Esophagus muscularis mucosa (tissue), 4 donors: ENCODE measurements around the gene SYNJ2. TPM values are rescaled to one million over a fixed set of nuclear protein-coding genes. Genes with fewer than 3 reads are reported as not detected.

Experiments used
- DNase-seq: peaks from one replicate; pipeline ENCODE4 v3.0.0-alpha.2; 2017; ENCODE audit errors: extremely low spot score
- H3K27ac ChIP-seq, 4 donors: fragments of 200-600 bp; sonication (generic); replicated peaks in 1 of 4; 1 replicate in 3 of 4; 2 replicates in 1 of 4; pipeline ENCODE4 v1.5.1; 2016 to 2019; ENCODE audit warnings: mild to moderate bottlenecking in 1 of 4
- H3K27me3 ChIP-seq, 4 donors: fragments of 200-600 bp; sonication (generic); one replicate each; pipeline versions ENCODE4 v1.5.1 to v1.6.0; 2016 to 2019
- H3K36me3 ChIP-seq, 4 donors: fragments of 200-600 bp; sonication (generic); one replicate each; pipeline ENCODE4 v1.5.1; 2016 to 2019
- H3K4me1 ChIP-seq, 4 donors: fragments of 200-600 bp; sonication (generic); one replicate each; pipeline ENCODE4 v1.5.1; 2016 to 2019
- H3K4me3 ChIP-seq, 4 donors: fragments of 200-600 bp; sonication (generic); 1 replicate in 2 of 4; 2 replicates in 2 of 4; pipeline ENCODE4 v1.5.1; 2016 to 2019; ENCODE audit warnings: mild to moderate bottlenecking in 4 of 4, moderate library complexity in 1 of 4
- H3K9me3 ChIP-seq, 4 donors: fragments of 200-600 bp; sonication (generic); 1 replicate in 3 of 4; 2 replicates in 1 of 4; pipeline ENCODE4 v1.5.1; 2016 to 2019
- EP300 ChIP-seq: sonication (generic); formaldehyde crosslinking; IDR thresholded peaks from one replicate; pipeline ENCODE4 v1.6.1; 2017; ENCODE audit warnings: antibody characterized with exemption
- POLR2A ChIP-seq: fragments of 450-650 bp; IDR thresholded peaks from one replicate; pipeline ENCODE4 v1.6.1; 2017; ENCODE audit warnings: antibody characterized with exemption, moderate library complexity, mild to moderate bottlenecking, low read depth
- POLR2AphosphoS5 ChIP-seq, 2 donors: sonication (generic); formaldehyde crosslinking; IDR thresholded peaks; one replicate each; pipeline ENCODE4 v1.6.1; 2017; ENCODE audit warnings: antibody characterized with exemption in 2 of 2
- WGBS: methylation state at CpG from one replicate; pipeline ENCODE4 v1.1.5; 2018; 5-methylcytosine and 5-hydroxymethylcytosine counted together
- intact Hi-C: fragments of 100-400 bp; cut with DNase I; formaldehyde crosslinking; loops from one replicate; pipeline ENCODE4 v1.15.1; 2023
- total RNA-seq, 4 donors: library from RNA; depleted of rRNA; stranded (reverse); fragments of >200 nt; gene quantifications; one replicate each; pipeline versions ENCODE4 v1.1.0 to v1.2.1, GENCODE V29; 2016
- TF ChIP-seq, protein P1 (sequence below), 3 experiments: fragments of 200-600 bp in 2 of 3; fragments of 450-650 bp in 1 of 3; sonication (generic) in 2 of 3; IDR thresholded peaks; one replicate each; pipeline ENCODE4 v1.5.1; 2017 to 2019; ENCODE audit warnings: antibody characterized with exemption in 3 of 3, mild to moderate bottlenecking in 2 of 3, moderate library complexity in 1 of 3

Gene SYNJ2
- total RNA-seq, 4 donors from 2014 or later: 17.0 to 25.3 (median 25.1) TPM

DNA sequence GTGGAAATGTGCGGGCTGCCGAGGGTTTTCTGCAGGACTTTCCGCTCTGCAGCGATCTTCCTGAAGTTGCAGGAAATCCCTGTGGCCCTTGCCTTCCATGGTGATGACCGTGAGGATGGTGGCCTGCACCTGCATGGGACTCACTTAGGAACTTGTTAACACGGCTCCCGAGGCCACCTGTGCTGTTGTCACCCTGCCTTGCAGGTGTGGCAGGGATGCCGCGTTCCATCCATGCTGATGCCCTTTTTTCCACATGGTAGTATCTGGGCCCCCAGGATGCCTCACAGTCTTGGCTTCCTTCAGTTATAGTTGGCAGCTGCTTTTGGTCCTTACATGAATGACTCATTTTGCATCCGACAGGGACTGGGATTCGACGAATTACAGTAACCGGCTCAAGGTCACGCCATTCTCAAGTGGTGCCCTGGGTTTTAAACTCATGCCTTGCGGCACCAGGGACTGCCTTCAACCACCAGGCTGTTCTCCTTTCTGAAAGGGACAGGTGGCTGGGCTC is 37.2 kb downstream of the SYNJ2 start:
- H3K27ac ChIP-seq: peak overlapping the region; percentile 77 to 85 (median 80)
- H3K36me3 ChIP-seq: peaks cover 0 to 8% (median 0%) of the 10 kb centered on the region in 4 donors
- peak in 1 of 2 donors; percentile 24 for TF ChIP-seq POLR2AphosphoS5 (IDR thresholded peaks at IDR 0.05)
- no peak for TF ChIP-seq EP300
- DNase-seq: no peak
- no peaks in the 10 kb centered on the region for H3K27me3 ChIP-seq
- intact Hi-C loops: no loop called here
- no peak overlapping the region for H3K4me3 ChIP-seq
- 64% methylated on average over 13 of the region's 15 CpGs for WGBS
- peaks cover 22 to 42% (median 27%) of the 10 kb centered on the region in 4 donors for H3K4me1 ChIP-seq
- H3K9me3 ChIP-seq: no peaks in the 10 kb centered on the region

DNA sequence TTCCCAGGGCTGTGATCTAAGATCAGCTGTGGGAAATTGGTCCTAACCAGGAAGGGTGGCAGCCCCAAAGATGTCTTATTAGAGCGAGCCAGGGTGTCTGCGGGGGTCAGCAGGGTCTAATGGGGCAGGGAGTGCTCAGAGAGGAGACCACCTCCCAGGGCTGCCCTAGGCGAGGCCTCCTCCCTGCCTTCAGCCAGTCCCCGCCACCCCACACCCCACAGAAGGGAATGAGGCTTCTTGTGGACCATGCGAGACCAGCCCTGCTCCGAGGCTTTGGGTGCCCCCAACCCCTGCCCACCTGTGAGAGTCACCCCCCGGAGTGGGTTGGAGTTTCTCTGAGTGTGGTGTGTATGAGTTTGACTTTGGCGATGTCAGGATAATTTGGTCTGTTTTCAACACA is 37.8 kb downstream of the SYNJ2 start:
- intact Hi-C loops: no loop called here
- peak overlapping the region; percentile 77 to 85 (median 80) for H3K27ac ChIP-seq
- 90% methylated on average over 8 of the region's 8 CpGs for WGBS

DNA sequence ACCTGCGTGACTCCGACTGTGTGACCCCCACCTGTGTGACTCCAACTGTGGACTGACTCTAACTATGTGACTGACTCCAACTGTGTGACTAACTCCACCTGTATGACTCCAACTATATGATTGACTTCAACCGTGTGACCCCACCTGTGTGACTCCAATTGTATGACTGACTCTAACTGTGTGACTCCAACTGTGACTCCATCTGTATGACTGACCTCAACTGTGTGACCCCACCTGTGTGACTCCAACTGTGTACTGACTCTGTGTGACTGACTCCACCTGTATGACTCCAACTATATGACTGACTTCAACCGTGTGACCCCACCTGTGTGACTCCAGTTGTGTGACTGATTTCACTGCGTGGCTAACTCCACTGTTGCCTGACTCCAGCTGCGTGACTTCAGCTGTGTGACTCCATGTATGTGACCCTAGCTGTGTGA is 38.6 kb downstream of the SYNJ2 start:
- no peak overlapping the region for H3K4me3 ChIP-seq
- intact Hi-C loops: no loop called here
- no peaks in the 10 kb centered on the region for H3K9me3 ChIP-seq
- peak overlapping the region in 3 of 4 donors; percentile 79 to 85 (median 82) for H3K27ac ChIP-seq
- WGBS: 87% methylated on average over 6 of the region's 6 CpGs
- no peak for DNase-seq
- peaks cover 22 to 43% (median 27%) of the 10 kb centered on the region in 4 donors for H3K4me1 ChIP-seq
- TF ChIP-seq, protein P1, sequence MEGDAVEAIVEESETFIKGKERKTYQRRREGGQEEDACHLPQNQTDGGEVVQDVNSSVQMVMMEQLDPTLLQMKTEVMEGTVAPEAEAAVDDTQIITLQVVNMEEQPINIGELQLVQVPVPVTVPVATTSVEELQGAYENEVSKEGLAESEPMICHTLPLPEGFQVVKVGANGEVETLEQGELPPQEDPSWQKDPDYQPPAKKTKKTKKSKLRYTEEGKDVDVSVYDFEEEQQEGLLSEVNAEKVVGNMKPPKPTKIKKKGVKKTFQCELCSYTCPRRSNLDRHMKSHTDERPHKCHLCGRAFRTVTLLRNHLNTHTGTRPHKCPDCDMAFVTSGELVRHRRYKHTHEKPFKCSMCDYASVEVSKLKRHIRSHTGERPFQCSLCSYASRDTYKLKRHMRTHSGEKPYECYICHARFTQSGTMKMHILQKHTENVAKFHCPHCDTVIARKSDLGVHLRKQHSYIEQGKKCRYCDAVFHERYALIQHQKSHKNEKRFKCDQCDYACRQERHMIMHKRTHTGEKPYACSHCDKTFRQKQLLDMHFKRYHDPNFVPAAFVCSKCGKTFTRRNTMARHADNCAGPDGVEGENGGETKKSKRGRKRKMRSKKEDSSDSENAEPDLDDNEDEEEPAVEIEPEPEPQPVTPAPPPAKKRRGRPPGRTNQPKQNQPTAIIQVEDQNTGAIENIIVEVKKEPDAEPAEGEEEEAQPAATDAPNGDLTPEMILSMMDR (IDR thresholded peaks at IDR 0.05): no peak
- TF ChIP-seq POLR2AphosphoS5 (IDR thresholded peaks at IDR 0.05) (no peak), POLR2A (no peak), EP300 (no peak)
- no peaks in the 10 kb centered on the region for H3K27me3 ChIP-seq
- peaks cover 0 to 8% (median 0%) of the 10 kb centered on the region in 4 donors for H3K36me3 ChIP-seq

More for the DNA sequence above, 37.8 kb downstream of the SYNJ2 start:
- Histone ChIP-seq H3K27me3 (no peaks in the 10 kb centered on the region), H3K36me3 (peaks cover 0 to 8% (median 0%) of the 10 kb centered on the region in 4 donors), H3K9me3 (no peaks in the 10 kb centered on the region), H3K4me3 (no peak overlapping the region), H3K4me1 (peaks cover 22 to 42% (median 27%) of the 10 kb centered on the region in 4 donors)
- TF ChIP-seq POLR2AphosphoS5 (IDR thresholded peaks at IDR 0.05) (no peak), POLR2A (no peak), EP300 (no peak)
- TF ChIP-seq, protein P1 (IDR thresholded peaks at IDR 0.05): no peak
- DNase-seq: no peak

DNA sequence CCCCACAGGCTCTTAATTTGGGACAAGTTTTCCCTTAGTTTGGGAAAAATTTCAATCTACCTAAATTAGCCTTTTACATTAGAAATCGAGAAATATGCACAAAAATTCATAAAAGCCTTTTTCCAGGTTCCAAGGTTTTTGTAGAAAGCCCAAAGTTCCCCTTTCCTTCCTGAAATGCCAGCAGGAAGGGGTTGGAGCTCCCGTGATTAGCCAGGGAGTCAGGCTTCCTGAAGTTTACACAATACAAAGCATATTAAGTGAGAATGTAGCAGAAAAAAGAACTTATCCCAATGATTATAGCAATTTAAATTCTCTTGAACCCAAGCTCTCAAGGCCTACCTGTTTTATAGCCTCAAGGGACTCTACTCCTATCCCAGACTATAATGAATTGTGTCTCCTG is 39.1 kb downstream of the SYNJ2 start:
- H3K27me3 ChIP-seq: no peaks in the 10 kb centered on the region
- H3K36me3 ChIP-seq: peaks cover 0 to 8% (median 0%) of the 10 kb centered on the region in 4 donors
- no peak overlapping the region for H3K4me3 ChIP-seq
- peaks cover 27 to 48% (median 32%) of the 10 kb centered on the region in 4 donors for H3K4me1 ChIP-seq
- DNase-seq: no peak
- TF ChIP-seq EP300 (no peak), POLR2A (no peak), POLR2AphosphoS5 (IDR thresholded peaks at IDR 0.05) (no peak)
- TF ChIP-seq, protein P1 (IDR thresholded peaks at IDR 0.05): no peak
- peak overlapping the region in 2 of 4 donors; percentile 15 to 82 for H3K27ac ChIP-seq
- H3K9me3 ChIP-seq: no peaks in the 10 kb centered on the region
- 76% methylated on average over 2 of the region's 2 CpGs for WGBS
- intact Hi-C loops: no loop called here

DNA sequence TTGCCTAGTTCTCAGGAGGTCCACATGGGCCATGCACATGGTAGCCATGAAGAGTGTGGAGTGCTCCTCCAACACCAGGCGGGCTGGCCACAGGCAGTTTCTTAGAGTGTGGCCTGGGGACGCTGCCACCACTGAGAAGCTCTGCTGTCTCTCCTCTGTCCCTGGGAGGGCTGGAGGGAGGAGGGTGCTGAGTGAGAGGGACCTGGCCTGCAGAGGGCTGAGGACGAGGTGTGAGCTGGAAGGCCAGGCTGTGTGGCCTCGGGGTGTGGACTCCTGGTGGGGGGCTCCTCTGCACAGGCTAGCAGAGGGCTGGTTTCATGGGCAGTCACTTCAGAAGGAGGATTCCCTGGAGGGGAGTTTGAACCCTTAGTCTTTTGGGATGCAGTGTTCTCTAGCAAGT is 39.7 kb downstream of the SYNJ2 start:
- Histone ChIP-seq H3K36me3 (peaks cover 0 to 8% (median 0%) of the 10 kb centered on the region in 4 donors), H3K27ac (peak overlapping the region in 2 of 4 donors; percentile 15 to 82), H3K4me1 (peaks cover 33 to 54% (median 38%) of the 10 kb centered on the region in 4 donors), H3K9me3 (no peaks in the 10 kb centered on the region), H3K27me3 (no peaks in the 10 kb centered on the region), H3K4me3 (no peak overlapping the region)
- DNase-seq: no peak
- 87% methylated on average over 3 of the region's 4 CpGs for WGBS
- TF ChIP-seq EP300 (no peak), POLR2A (no peak), POLR2AphosphoS5 (IDR thresholded peaks at IDR 0.05) (no peak)
- TF ChIP-seq, protein P1 (IDR thresholded peaks at IDR 0.05): no peak
- intact Hi-C loops: no loop called here
